ENCODE measurements around the gene SYTL1. TPM values are rescaled to one million over a fixed set of nuclear protein-coding genes. Genes with fewer than 3 reads are reported as not detected.

Gene SYTL1, protein sequence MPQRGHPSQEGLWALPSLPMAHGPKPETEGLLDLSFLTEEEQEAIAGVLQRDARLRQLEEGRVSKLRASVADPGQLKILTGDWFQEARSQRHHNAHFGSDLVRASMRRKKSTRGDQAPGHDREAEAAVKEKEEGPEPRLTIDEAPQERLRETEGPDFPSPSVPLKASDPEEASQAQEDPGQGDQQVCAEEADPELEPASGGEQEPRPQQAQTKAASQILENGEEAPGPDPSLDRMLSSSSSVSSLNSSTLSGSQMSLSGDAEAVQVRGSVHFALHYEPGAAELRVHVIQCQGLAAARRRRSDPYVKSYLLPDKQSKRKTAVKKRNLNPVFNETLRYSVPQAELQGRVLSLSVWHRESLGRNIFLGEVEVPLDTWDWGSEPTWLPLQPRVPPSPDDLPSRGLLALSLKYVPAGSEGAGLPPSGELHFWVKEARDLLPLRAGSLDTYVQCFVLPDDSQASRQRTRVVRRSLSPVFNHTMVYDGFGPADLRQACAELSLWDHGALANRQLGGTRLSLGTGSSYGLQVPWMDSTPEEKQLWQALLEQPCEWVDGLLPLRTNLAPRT
- total RNA-seq (2022; extraction: Qiagen RNA extraction; ENCODE audit: low read depth) = 0.33 to 1.2 TPM (median 0.51 TPM) in 5 replicates

DNA sequence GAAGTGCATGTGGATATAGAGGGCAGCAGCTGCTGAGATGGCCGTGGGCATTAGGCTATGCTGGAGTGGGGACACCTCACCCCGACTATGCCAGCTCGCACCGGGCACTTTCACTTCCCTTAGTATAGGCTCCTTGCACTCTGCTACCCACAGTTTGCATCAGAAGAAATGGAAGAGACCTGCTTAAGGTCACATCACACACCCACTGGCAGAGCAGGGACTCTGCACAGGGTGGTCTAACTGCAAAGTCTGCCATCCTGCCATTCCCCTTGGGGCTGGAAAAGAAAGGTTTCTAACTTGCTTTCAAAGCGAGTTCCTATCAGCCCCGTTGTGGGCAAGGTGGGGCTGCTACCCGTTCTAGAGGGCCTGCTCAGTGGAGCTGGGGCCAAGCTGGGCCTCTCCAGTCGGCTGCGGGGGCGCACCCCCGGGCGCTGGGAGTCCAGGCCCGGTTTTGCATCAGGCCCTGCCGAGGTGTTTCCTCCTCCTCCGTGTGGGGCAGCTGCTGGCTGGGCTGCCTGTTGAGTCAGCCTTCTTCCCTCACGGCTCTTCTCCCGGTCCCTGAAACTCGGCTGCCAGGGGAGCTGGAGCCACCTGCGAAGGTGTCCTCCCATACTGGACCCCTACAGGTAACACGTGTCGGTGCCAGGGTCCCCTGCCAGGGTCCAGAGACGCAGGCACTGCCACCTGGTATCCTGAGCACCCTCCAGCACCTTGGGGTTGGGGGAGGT lies at the start of gene SYTL1:
Gene SYTL1 (plus strand): TSS at position 498 of the 728 bp plus-strand sequence. CDS start 3,313 bp downstream, outside the sequence.

DNA sequence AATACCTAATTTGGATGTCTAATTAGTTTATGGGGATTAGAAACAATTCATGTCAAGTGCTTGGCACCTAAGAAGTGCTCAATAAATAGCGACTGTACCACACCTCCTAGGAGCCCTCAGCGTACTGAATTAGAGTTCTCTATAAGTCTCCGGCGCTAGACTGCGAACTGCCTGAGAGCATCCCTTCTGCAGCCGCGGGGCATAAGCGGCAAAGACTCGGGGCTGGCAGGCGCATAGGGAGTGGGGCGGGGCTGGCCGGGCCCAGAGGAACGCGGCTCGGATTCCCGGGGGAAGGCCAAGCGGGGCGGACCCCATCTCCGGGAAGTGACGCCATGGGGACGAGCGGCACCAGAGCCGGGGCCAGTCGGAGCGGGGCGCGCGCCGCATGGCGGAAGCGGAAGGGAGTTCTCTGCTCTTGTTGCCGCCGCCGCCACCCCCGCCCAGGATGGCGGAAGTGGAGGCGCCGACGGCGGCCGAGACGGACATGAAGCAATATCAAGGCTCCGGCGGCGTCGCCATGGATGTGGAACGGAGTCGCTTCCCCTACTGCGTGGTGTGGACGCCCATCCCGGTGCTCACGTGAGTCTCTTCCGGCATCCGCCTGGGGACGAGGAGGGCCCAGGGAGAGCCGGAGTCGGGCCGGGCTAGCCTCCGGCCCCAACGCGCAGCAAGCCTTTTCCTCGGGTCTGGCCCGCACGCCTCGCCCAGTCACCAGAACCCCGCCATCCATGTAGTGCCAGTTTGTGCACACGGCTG lies 19.8 kb upstream of the SYTL1 start, which contains the start of gene TMEM222:
Gene TMEM222 (plus strand): TSS at position 351 of the 756 bp plus-strand sequence. CDS start 35 bp downstream, at position 386.

DNA sequence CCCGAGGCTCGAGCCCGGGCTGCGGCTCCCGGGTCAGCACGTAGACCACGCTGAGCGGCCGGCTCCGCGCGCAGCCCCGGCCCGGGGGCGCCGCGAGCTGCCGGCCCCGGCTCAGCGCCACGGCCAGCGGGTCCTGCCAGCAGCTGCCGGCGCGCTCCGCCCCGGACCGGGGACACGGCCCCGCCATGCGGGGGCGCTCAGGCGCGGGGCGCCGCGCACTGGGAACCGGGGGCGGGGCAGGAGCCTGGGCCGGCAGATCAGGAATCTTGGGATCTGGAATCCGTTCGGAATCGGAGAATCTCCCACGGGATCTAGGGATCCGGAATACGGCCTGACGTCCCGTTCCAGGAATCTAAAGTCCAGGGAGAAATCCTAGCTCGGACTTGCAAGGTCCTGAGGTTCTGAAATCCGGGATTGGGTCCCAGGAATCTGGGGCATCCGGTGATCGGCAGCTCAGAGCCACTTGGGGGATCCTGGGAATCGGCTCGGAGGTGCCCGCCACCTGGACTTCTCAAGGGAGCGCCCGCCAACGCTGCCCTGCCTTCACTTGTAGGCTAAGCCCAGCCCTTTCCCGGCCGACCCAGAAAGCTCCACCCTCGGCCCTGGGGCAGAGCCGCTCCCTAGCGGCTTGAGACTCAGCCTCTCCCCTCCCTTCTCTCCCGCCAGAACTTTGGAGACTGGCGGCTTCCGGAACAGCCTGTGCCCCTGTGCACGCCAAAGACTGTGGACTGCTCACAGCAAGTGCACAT lies 24.8 kb downstream of the SYTL1 start, which contains the start of gene MAP3K6:
Gene MAP3K6 (minus strand): TSS at position 551 of the 749 bp plus-strand sequence. CDS start 364 bp downstream, at position 187.

DNA sequence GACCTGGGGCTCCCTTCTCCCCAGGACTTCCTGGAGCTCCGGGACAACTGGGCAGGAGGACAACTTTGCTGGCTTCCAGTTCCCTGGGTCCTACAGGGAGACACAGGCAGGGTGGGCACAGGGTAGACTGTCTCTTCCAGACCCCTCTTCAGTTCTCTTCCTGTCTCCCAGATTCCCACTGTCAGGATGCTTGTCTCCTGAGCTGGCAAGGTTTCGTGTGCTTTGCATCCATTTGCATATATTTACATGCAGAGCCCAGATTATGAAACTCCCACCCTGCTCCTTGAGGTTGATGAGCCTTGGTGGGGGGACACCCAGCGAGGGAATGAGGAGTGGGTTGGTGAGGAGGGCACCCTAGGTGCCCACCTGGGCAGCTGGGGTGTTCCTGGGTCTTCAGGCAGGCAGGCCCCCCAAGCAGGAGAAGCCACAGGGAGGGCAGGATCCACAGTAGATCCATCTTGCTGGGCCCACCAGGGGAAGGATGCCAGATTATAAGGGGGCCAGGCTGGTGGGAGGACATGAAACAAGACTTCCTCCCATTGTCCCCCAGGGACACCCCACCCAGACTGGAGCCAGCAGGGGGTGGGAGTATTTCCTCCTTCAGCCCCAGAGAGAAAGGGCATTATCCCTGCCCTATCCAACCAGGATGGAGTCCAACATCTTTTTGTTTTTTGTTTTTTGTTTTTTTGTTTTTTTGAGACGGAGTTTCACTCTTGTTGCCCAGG lies 32.7 kb downstream of the SYTL1 start, which contains the start of gene FCN3:
Gene FCN3 (minus strand): TSS at position 463 of the 725 bp plus-strand sequence. CDS start 6 bp downstream, at position 457.

DNA sequence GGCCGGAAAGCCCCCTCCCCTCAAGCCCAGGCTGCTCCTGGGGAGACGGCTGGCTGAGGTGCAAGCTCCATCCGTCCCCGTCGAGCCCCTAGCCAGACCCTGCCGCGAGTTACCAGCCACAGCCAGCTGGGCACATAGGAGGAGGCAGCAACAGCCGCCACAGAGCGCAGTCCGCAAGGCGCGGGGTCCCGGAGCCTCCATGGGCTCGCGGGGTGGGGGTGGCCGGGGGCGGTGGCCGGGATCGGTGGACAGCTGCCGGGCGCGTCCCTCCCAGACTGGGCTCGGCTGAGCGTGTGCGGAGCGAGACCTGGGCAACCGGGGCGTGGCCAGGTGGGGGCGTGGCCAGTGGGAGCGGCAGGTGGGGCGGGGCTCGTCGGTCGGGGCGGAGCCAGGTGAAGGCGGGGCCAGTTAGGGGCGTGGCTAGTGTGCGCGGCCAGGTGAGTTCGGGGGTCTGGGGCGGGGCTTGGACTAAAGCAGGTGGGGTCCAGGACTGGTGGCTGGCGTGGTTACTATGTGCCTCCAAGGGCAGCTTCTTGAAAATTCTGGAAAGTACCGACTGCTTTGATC lies 41.3 kb downstream of the SYTL1 start, which contains the start of gene CD164L2:
Gene CD164L2 (minus strand): TSS at position 295 of the 567 bp plus-strand sequence. CDS start 94 bp downstream, at position 201.

DNA sequence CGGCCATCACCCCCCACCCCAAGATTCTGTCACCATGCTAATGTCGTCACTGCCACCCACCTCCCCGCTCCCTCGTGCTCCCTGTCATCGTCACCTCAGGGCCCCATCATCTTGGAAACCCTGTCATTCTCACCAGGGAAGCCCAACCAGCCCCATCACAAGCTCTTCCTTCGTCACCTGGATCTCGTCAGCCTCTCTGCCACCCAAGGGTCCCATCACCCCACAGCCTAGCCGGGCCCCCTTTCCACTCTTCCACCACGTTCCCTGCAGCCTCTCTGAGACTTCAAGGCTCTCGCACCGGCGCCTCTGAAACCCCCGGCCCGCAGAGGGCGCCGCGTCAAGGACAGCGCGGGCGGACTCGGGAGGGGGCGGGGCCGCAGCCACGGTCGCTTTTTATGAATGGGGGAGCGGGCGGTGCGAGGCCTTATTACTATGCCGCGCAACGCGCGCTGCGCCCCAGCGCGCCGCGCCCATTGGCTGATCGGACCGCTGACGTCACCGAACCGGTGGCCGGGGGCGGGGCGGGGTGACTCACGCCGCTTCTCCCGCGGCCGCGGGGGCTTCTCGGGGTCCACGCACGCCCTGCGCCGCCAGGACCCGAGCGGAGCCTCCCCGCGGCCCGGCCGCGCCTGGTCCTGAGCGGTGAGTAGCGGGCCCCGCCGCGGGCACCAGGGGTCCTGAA lies 50.4 kb downstream of the SYTL1 start, which contains the start of gene GPR3:
Gene GPR3 (plus strand): TSS at position 527 of the 682 bp plus-strand sequence. CDS start 1,177 bp downstream, outside the sequence.

Other genes starting within 250 kb of the SYTL1 start
- 13.8 to 15.5 TPM (median 14.8 TPM) in 5 replicates for gene SLC9A1, start 186.9 kb upstream of the SYTL1 start, total RNA-seq (2022; extraction: Qiagen RNA extraction; ENCODE audit: low read depth)
- gene WDTC1, start 107.4 kb upstream of the SYTL1 start, total RNA-seq (2022; extraction: Qiagen RNA extraction; ENCODE audit: low read depth) = 5.0 to 8.4 TPM (median 7.0 TPM) in 5 replicates
- gene TMEM222, start 19.9 kb upstream of the SYTL1 start, total RNA-seq (2022; extraction: Qiagen RNA extraction; ENCODE audit: low read depth) = 35.4 to 50.0 TPM (median 46.7 TPM) in 5 replicates
- 10.5 to 15.7 TPM (median 13.7 TPM) in 5 replicates for gene MAP3K6, start 24.9 kb downstream of the SYTL1 start, total RNA-seq (2022; extraction: Qiagen RNA extraction; ENCODE audit: low read depth)
- gene FCN3, start 32.8 kb downstream of the SYTL1 start, total RNA-seq (2022; extraction: Qiagen RNA extraction; ENCODE audit: low read depth) = not detected in 5 replicates
- gene CD164L2, start 41.3 kb downstream of the SYTL1 start, total RNA-seq (2022; extraction: Qiagen RNA extraction; ENCODE audit: low read depth) = not detected in 5 replicates
- 1.2 to 2.2 TPM (median 1.7 TPM) in 5 replicates for gene GPR3, start 50.6 kb downstream of the SYTL1 start, total RNA-seq (2022; extraction: Qiagen RNA extraction; ENCODE audit: low read depth)
- 42.5 to 64.6 TPM (median 54.2 TPM) in 5 replicates for gene WASF2, start 148.1 kb downstream of the SYTL1 start, total RNA-seq (2022; extraction: Qiagen RNA extraction; ENCODE audit: low read depth)